ENCODE data around the gene KPNB1. TPM values are rescaled to one million over a fixed set of nuclear protein-coding genes. Genes with fewer than 3 reads are reported as not detected.

The KPNB1 gene
- polyA plus RNA-seq, 5 donors, result 183 to 266 (median 224) TPM

DNA sequence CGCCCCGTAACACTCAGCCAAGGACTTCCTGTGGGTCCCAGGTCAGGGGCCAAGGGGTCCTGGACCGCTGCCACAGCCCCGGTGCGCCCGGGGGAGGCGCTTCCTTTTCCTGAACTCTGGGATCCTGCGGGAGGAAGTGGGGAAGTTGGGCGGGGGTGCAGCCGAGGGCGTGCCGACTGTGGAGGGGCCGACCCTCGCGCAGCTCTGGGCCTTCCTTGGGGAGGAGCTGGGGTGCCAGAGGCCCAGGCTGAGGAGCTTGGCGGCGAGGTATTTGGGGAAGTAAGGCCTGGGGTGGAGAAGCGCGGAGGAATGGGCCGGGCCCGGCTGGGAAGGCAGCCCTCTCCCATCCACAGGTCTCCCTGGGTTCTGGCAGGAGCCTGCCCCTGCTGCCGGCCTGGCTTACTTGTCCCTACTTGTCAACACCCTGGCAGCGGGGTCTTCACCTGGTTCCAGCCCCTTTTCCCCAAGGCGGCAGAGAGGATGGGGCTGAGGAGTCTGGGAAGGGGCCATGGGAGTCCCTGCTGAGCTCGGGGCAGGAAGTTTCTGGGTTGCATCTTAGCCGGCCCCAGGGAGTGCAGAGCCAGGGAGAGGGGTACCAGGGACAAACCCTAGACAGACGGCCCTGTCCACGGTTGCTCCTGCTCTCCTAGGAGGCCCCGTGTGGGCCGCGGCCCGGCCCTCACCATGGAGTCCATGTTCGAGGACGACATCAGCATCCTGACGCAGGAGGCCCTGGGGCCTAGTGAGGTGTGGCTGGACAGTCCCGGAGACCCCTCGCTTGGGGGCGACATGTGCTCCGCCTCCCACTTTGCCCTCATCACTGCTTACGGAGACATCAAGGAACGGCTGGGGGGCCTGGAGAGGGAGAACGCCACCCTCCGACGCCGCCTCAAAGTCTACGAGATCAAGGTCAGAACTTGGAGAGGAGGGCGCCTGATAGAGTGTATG is 46.0 kb downstream of the KPNB1 start:
- DNase-seq, result peak in 1 of 2 donors; percentile 28

DNA sequence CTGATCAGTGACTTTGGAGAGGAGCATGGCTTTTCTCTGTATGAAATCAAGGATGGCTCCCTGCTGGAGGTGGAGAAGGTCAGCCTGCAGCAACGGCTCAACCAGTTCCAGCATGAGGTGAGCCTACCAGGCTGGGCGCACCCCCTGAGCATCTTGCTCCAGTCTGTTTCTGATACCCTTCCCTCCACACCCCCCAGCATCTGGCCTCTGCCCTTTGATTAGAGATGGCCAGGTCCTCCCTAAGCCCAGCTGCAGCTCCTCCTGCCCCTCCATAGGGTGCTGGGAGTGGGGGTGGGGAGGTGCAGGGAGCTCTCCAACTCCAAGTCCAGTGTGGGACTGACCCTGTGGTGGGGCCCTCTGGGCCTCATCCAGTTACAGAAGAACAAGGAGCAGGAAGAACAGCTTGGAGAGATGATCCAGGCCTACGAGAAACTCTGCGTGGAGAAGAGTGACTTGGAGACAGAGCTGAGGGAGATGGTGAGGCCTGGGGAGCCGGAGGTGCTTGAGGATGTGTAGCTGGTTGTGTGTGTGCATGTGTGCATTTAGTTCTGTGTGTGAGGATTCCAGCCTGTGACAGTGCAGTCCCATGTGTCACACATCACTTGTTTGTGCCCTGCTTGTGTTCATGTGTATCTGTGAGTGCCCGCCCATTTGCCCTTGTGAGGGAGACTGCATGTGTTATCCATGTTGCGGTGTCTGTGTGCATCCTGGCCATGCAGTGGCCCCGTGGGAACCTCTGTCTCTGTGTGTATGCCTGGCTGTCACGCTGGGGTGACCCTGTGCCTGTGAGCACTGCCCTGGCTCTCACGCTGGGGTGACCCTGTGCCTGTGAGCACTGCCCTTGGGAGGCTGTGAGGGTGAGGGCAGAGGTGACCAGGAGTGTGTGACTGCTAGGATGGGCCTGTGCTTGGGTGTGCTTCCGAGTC is 47.3 kb downstream of the KPNB1 start:
- DNase-seq, result no peak

DNA sequence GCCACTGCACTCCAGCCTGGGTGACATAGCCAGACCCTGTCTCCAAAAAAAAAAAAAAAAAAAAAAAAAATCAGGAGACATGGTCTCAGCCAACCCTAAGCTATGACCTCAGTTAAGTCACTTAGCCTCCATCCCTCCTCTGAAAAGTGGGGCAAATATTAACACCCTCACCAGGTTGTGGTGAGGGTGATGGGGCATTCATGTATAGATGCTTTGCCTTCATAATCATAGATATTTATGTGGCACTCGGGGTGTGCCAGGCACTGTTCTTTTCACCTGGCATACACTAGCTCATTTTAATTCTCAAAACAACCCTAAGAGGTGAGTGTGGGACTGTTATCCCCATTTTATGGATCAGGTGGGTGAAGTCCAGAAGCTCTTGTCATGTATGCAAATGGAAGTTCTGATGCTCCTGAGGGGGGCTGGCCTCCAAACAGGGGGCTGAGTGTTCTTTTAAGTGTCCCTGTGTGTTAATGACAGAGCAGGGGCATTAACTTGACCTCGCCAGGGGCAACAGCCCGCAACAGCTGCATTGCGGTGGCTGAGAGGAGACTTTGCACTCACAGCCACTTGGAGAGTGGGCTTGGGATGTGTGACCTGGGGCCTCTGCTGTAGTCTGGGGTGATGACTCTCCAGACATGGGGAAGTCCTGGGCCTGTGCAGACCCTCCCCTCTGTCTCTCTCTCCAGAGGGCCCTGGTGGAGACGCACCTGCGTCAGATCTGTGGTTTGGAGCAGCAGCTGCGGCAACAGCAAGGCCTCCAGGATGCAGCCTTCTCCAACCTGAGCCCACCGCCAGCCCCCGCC is 48.4 kb downstream of the KPNB1 start:
- no peak for DNase-seq

DNA sequence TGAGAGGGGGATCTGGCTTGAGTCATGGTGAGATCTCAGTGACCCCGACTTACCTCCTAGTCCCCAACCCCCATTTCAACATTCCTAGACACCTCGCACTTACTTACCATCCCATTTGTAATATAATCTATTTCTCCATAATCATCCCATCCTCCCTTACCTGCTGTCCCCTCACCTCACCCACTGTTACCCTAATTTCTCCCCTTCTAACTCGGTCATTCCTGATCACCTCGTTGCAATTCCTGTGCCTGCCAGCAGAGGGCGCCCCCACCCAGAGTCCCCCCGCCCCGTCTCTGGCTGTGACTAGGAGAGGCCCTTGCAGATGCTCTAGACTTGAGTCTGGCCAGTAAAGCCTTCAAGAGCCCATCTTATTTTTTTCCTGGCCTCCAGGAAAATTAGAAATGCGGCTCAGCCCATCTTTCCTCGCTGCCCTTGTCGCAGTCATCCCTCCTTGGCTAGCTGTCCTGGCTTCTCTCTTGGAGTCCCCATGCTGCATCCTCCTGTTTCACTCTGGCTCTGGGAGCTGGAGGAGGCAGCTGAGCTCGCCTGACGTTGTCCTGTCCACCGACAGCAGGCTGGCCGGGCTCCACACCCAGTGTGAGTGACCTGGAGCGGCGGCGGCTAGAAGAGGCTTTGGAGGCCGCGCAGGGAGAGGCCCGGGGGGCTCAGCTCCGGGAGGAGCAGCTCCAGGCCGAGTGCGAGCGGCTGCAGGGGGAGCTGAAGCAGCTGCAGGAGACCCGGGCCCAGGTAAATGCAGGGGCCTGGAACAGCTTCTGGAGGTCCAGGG is 49.2 kb downstream of the KPNB1 start:
- DNase-seq, result no peak

DNA sequence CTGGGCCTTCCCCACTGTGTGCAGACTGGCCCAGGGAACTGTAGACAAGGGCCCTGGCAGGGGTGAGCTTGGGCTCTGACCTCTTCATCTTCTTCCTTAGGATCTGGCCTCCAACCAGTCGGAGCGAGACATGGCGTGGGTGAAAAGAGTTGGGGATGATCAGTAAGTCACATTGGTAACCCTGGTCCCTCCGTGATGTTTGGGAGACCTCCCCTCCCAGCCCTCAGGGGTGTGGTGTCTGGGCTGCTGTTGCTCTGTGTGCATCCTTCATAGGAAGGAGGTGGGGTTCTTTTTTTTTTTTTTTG is 49.8 kb downstream of the KPNB1 start:
- no peak for DNase-seq

DNA sequence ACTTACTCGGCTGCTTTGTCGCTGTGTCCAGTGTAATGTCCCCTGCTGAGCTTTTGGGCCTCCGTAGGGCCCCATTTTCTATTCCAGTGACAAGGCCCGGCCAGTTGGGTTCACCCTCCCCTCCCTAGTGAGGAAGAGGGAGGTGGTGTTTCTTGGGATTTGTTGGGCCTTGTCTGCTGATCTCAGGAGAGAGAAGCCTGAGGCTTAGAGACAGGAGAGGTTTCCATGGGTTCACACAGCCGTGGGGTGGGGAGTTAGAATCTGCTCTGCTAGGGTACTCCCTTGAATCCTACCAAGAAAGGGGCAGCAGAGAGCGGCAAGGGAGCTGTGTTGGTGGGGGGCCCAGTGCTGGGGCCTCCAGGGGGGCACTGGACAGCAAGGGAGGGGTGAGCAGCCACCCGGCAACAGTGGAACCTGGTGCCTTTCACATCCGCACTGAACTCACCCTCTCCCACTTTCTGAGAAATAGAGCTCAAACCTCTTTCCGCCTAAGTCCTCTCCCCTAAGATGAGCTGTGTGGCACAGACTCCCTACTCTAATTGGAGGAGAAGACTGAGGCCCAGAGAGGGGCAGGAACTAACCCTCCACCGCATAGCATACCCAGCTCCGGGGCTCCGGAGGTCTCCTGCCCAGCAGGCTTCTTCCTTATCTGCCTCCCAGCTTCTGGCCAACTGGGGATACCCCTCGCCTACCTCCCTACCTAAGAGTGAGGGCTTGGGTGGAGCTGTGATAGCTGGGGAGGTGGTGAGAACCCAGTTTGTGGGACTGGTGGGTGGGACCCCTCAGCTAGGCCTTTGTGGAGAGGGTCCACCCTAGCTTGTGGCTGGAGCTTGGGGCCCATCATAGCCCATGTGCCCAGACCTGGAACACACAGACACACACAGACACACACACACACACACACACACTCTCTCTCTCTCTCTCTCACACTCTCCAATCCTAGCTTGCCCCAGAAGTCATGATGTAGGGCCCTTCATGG is 51.0 kb downstream of the KPNB1 start:
- DNase-seq, result no peak

DNA sequence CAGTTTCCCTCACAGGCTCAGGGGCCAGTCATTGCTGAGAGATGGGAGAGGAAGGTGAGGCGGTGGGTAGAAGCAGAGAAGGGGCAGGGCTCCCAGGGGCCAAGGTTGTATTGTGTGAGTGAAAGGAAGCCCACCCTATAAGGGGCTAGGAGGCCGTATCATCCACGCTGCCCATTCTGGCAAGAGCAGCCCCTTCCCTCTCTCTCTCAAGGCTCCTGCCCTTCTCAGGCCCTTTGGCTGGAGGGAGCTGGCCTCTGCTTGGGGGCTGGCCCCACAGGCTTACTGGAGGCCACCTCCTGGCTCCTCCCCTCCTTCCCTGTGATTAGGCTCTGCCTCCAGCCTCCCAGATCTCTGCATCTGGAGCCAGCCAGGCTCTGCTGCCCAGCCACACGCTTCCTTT is 51.9 kb downstream of the KPNB1 start:
- DNase-seq, result no peak

DNA sequence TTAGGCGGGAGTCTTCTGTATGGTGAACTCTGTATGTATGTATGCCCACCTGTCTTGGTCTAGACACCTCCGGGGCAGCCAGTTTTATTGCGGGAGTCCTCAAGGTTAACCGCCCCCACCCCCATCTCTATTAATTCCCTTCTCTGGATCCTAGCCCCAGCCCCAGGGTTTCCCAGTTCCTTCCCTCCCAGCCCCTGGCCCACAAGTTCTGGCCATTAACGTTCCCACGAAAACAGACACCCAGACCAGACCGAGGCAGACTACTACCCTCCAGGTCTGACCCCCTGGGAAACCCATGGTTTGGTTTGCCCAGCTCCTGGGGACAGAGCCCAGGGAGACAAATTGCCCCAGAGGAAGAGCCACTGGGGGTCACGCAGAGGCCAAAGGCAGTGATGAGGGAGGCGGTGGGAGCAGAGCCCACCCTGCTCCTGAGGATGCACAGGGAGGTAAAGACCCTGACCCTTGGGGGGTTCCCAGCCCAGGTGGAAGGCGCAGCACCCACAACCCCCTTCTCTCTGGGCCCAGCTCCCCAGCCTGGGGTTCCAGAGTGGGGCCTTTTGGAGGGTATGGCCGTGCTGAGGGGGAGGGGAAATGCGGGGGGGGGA is 52.8 kb downstream of the KPNB1 start:
- DNase-seq, result no peak

DNA sequence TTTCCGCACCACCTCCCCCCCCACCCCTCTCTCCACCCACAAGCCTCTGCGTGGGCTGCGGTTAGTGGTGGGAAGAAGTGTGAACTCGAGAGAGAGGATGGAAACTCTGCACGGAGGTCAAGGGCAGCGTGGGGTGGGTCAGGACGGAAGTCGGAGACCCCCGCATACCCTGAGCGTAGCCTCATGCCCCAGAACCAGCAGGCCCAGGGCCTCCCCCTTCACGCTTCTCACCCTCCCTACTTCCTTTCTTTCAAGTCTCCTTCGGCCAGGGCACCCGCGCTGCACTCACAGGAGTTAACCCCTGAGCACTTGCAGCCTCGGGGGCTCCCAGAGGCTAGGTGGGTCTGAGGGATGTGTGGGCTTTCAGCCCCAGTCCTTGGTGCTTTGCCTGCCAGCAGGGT is 53.5 kb downstream of the KPNB1 start:
- DNase-seq, result no peak

DNA sequence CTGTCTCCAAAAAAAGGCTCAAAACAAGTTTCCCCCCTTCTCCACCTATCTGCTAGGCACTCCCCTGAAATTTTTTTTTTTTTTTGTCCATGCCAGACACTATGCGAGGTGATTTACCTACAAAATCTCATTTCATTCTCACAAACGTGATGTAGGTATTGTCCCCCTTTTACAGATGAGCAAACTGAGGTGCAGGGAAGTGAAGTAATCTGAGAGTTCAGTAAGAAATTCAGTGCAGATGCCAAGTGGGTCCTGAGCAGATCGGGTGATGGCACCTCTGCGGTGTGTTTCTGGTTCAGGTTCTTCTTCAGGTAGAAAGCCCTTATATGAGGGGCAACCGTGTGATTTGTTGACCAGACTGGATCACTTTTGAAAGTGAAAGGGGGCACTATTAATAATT is 54.0 kb downstream of the KPNB1 start:
- no peak for DNase-seq

DNA sequence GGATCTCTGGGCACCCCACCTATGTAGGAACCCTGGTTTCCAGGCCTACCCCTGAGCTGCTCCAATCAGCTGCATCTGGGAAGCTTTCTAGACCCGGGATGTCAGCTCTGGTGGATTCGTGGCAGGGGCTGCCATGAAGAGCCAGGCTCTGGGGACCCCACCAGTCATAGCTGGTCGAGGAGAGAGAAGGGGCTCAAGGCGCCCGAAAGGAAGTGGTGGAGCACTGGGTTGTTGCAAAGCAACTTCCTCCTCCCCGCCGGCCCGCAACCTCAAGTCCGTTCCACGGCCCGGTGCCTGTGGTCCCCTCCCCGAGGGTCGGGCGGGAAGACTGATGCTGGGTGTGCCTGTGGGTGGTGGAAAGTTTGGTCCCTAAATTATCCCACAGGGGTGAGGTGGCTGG is 54.4 kb downstream of the KPNB1 start:
- no peak for DNase-seq

DNA sequence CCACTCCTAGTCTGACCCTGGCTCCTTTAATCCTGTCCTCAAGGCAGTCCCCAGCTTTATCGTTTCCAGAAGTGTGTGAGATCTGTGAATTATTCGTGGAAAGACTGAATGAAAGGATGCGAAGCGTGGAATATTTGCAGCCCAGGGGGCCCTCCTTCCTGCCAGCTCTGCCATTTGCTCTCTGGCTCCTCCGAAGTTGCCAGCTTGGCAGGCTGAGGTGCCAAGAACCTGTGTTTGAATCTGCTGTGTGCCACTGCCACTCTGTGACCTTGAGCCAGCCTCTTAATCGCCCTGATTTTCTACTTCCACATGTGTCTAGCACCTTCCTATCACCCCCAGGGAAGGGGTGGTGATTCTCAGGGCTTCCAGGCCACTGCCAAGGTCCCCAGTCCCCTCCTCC is 55.0 kb downstream of the KPNB1 start:
- no peak for DNase-seq

DNA sequence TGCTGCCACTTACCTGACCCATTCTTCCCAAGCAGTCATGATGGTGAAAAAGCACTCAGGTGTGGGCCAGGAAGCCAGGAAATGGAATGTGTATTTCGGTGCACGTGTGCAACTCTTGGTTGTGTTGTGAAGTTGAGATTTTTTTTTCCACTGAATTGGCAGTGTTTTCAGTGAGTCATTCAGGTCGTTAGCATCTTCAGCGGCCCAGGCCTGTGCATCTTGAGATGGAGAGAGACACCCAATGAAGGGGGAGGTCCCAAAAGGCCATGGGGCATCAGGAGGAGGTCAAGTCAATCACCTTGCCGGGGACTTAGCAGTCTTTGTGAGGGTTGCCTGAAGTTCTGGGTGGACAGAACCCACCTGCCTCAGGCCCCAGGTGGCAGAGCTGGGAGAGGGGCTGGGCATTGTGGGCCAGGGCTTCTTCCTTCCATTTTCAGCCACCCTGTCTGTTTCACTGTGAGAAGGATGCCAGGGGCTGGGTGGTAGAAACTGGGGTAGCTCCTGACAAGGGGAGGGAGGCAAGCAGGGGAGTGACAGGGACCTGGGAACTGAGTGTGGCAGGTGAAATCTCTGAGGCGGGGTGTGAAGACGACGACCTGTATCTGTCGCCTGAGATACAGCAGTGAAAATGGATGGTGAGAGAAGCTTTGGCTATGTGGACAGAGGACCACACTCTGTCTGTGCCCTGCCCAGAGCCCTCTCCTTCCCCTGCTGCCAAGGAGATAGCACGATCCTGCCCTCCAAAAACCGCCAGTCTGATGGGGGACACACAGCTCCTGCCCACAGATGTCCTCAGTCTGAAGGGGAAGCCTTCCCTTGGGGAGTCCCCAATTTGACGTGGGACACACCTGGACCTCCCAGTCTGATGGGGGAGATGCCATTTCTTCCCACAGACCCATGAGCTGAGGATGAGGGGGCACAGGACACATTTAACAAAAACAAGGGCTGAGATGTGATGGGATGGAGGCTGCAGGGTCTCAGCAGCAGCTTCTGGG is 56.1 kb downstream of the KPNB1 start:
- no peak for DNase-seq

DNA sequence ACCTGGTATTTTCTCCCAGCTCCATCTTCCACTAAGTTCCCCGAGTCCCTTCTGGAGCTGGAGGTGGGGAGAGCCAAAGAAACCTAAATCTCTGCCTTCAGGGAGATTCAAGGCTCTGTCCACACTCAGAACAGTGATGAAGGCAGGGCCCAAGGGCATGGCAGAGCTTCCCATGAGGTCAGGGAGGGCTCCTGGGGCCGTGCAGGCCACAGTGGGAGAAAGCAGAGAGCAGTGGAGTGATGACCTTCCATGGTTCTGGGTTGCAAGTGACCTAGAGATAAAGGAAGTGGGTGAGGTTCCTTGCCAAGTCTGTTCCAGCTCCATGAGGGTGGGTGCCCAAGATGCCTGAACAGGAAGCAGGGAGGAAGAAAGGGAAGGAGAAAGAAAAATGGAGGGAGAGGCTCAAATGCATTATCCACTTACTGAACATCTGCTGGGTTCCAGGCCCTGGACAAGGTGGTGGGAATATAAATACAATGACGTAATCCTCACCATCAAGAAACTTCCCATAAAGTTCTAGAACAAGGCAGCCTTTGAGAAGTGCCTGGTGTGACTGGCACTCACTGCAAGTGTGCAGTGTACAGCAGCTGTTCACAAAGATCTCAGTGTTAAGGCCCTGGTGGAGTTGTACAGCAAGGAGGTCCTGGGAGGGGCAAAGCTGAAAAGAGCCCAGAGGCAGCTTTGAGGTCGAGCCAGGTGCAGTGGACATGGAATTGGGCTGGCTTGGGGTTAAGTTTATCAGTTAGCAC is 57.5 kb downstream of the KPNB1 start:
- DNase-seq, result no peak

DNA sequence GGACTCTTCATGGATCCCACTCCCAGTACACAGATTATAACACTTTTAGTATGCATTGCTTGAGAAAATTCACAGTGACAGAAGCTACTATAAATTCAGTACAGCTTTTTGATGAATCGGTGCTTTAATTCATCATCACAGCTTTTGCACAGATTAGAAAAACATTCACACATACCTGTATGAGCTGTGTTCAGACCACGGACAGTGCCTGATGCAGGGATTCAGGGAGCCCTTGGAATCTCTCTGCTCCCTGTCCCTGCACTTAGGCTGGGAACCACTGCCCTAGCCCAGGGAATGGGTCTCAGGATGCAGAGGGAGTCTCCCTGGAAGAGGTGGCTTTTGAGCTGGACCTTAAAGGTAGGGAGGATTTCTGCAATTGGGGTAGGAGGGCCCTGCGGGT is 58.2 kb downstream of the KPNB1 start:
- DNase-seq, result no peak

DNA sequence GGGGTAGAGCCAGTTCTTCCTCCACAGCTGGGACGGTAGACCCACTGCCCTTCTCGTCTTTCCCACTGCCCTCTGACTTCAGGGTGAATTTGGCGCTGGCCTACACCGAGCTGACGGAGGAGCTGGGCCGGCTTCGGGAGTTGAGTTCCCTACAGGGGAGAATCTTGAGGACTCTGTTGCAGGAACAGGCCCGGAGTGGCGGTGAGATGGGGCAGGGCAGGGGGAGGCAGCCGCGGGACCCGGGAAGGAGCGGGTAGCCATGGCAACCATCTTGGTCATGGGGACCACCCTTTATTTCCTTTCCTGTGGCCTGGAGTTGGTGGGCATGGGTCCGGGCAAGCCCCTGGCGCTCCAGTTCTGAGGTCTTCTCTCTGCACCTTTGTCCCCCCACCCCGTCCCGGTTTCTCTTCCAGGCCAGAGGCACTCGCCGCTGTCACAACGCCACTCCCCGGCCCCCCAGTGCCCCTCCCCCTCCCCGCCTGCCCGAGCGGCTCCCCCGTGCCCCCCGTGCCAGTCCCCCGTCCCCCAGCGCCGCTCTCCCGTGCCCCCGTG is 58.7 kb downstream of the KPNB1 start:
- DNase-seq, result no peak

Measured in right lung (tissue), 5 donors.